Trophoblast cell (in vitro differentiated cells and primary cell): ENCODE measurements around the gene PPP2R2D.
A peak's percentile ranks its signal among the peaks of the same experiment; 100 is the strongest.

ENCODE experiments used
- DNase-seq, 2 donors: peaks; one replicate each; pipeline ENCODE4 v3.0.0-alpha.2; 2016
- H2AFZ ChIP-seq: 2 replicates; pipeline ENCODE4 v1.6.1; 2013; ENCODE audit warnings: low read length, moderate library complexity, mild to moderate bottlenecking; ENCODE audit not compliant: insufficient read depth, poor library complexity
- H2AK5ac ChIP-seq: 2 replicates; pipeline ENCODE4 v1.6.1; 2013; ENCODE audit warnings: mild to moderate bottlenecking, low read length
- H2BK120ac ChIP-seq: 2 replicates; pipeline ENCODE4 v1.6.1; 2013; ENCODE audit warnings: low read length, mild to moderate bottlenecking, moderate library complexity; ENCODE audit not compliant: insufficient read depth, poor library complexity
- H2BK12ac ChIP-seq: 2 replicates; pipeline ENCODE4 v1.6.1; 2013; ENCODE audit warnings: mild to moderate bottlenecking, low read length, moderate library complexity
- H2BK5ac ChIP-seq: 2 replicates; pipeline ENCODE4 v1.6.1; 2013; ENCODE audit warnings: low read length, low read depth, moderate library complexity, mild to moderate bottlenecking; ENCODE audit not compliant: poor library complexity
- H3K14ac ChIP-seq: 2 replicates; pipeline ENCODE4 v1.6.1; 2013; ENCODE audit warnings: mild to moderate bottlenecking, low read length
- H3K18ac ChIP-seq: 2 replicates; pipeline ENCODE4 v1.6.1; 2013; ENCODE audit warnings: mild to moderate bottlenecking, low read length
- H3K23ac ChIP-seq: 2 replicates; pipeline ENCODE4 v1.6.1; 2013; ENCODE audit warnings: low read length
- H3K27ac ChIP-seq: 2 replicates; pipeline ENCODE4 v1.5.1; 2013; ENCODE audit warnings: low read depth, mild to moderate bottlenecking, inconsistent platforms, low read length, moderate library complexity
- H3K27me3 ChIP-seq: 2 replicates; pipeline ENCODE4 v1.6.1; 2013; ENCODE audit warnings: inconsistent platforms, mild to moderate bottlenecking, low read length, moderate library complexity; ENCODE audit not compliant: insufficient read depth
- H3K36me3 ChIP-seq, 2 experiments: 1 replicate in 1 of 2; 2 replicates in 1 of 2; pipeline ENCODE4 v1.6.1; 2013; ENCODE audit warnings: low read length in 2 of 2, mild to moderate bottlenecking in 2 of 2, moderate library complexity in 1 of 2; ENCODE audit not compliant: insufficient read depth in 2 of 2, control insufficient read depth in 1 of 2
- H3K4ac ChIP-seq: 2 replicates; pipeline ENCODE4 v1.6.1; 2013; ENCODE audit warnings: low read depth, mild to moderate bottlenecking, low read length, moderate library complexity
- H3K4me1 ChIP-seq, 2 experiments: 1 replicate in 1 of 2; 2 replicates in 1 of 2; pipeline ENCODE4 v1.6.1; 2013; ENCODE audit warnings: low read length in 2 of 2, mild to moderate bottlenecking in 2 of 2, moderate library complexity in 1 of 2; ENCODE audit not compliant: insufficient read depth in 2 of 2, control insufficient read depth in 1 of 2
- H3K4me2 ChIP-seq: 2 replicates; pipeline ENCODE4 v1.6.1; 2013; ENCODE audit warnings: inconsistent platforms, mild to moderate bottlenecking, low read length, moderate library complexity
- H3K4me3 ChIP-seq: 2 replicates; pipeline ENCODE4 v1.5.1; 2013; ENCODE audit warnings: mild to moderate bottlenecking, low read depth, low read length, inconsistent platforms
- H3K79me1 ChIP-seq: one replicate; pipeline ENCODE4 v1.6.1; 2013; ENCODE audit warnings: low read length
- H3K79me2 ChIP-seq: 2 replicates; pipeline ENCODE4 v1.6.1; 2013; ENCODE audit warnings: low read length, mild to moderate bottlenecking; ENCODE audit not compliant: control insufficient read depth, insufficient read depth, poor library complexity
- H3K9ac ChIP-seq: 2 replicates; pipeline ENCODE4 v1.6.1; 2013; ENCODE audit warnings: mild to moderate bottlenecking, low read length
- H3K9me3 ChIP-seq: 2 replicates; pipeline ENCODE4 v1.6.1; 2013; ENCODE audit warnings: low read depth, mild to moderate bottlenecking, control low read depth, inconsistent platforms, low read length; ENCODE audit not compliant: insufficient read depth
- H4K12ac ChIP-seq: 2 replicates; pipeline ENCODE4 v1.6.1; 2013; ENCODE audit warnings: low read depth, mild to moderate bottlenecking, low read length, moderate library complexity
- H4K8ac ChIP-seq: 2 replicates; pipeline ENCODE4 v1.6.1; 2013; ENCODE audit warnings: low read depth, mild to moderate bottlenecking, low read length, moderate library complexity
- H4K91ac ChIP-seq: one replicate; pipeline ENCODE4 v1.6.1; 2013; ENCODE audit warnings: low read depth, mild to moderate bottlenecking, low read length, moderate library complexity
- whole genome bisulfite sequencing: extraction: QIAGEN DNeasy Blood & Tissue Kit; methylation state at CpG from one replicate; pipeline ENCODE4 v1.1.7; 2013; ENCODE audit warnings: missing lambda C conversion rate; ENCODE audit not compliant: insufficient read length, insufficient coverage; ENCODE audit errors: extremely low coverage; 5-methylcytosine and 5-hydroxymethylcytosine counted together

PPP2R2D gene

DNA sequence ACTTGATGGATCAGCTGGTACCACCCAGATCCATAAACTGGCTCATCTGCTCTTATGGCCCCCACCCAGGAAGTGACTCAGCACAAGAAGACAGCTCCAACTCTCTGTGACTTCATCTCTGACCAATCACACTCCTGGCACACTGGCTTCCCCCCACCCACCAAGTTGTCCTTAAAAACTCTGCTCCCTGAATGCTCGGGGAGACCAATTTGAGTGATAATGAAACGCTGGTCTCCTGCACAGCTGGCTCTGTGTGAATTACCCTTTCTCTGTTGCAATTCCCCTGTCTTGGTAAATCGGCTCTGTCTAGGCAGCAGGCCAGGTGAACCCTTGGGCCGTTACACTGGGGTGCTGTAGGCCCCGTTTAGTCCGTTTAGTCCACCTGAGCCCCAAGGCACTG, 104.3 kb downstream of the PPP2R2D start:
- no peak overlapping the region for H4K8ac ChIP-seq
- no peak overlapping the region for H3K4me3 ChIP-seq
- no peaks in the 10 kb centered on the region for H3K79me1 ChIP-seq
- H4K91ac ChIP-seq: peak overlapping the region; percentile 18
- H2BK12ac ChIP-seq: no peak overlapping the region
- no peak for DNase-seq
- H3K36me3 ChIP-seq: peaks cover 0 to 5% of the 10 kb centered on the region in 2 experiments
- H2AK5ac ChIP-seq: no peak overlapping the region
- no peak overlapping the region for H3K23ac ChIP-seq
- H3K79me2 ChIP-seq: no peaks in the 10 kb centered on the region
- no peak overlapping the region for H3K4me2 ChIP-seq
- peak overlapping the region; percentile 21 for H2BK120ac ChIP-seq
- no peak overlapping the region for H2AFZ ChIP-seq
- H3K9me3 ChIP-seq: peaks cover 4% of the 10 kb centered on the region
- no peak overlapping the region for H3K9ac ChIP-seq
- no peak overlapping the region for H4K12ac ChIP-seq
- H3K14ac ChIP-seq: no peak overlapping the region
- no peaks in the 10 kb centered on the region for H3K27me3 ChIP-seq
- H3K18ac ChIP-seq: no peak overlapping the region
- H3K4me1 ChIP-seq: no peaks in the 10 kb centered on the region
- H2BK5ac ChIP-seq: no peak overlapping the region
- H3K27ac ChIP-seq: no peak overlapping the region
- WGBS: no CpG with 5 or more reads among the region's 6 CpGs
- no peak overlapping the region for H3K4ac ChIP-seq

- no CpG with 5 or more reads among the region's 4 CpGs for WGBS
These were observed 106.2 kb downstream of the PPP2R2D start for GRCh38 chr10:132006966-132007365.

DNA sequence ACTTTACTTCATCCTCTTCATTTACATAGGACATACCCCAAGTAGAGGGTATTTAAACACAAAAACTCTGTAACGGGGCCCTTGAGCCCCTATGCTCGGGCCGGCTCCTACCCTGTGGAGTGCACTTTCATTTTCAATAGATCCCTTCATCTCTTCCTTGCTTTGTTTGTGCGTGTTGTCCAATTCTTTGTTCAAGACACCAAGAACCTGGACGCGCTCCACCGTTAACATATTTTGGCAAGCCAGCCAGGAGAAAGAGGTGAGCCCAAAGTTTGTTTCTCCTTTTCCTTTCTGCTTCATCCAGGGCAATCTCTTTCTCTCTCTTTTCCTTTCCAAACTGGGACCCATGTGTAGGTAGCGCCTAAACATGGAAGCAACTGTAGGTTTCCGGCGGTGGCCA, 106.9 kb downstream of the PPP2R2D start:
- H3K27me3 ChIP-seq: no peaks in the 10 kb centered on the region
- no CpG with 5 or more reads among the region's 10 CpGs for WGBS
- H3K4me1 ChIP-seq: no peaks in the 10 kb centered on the region
- no peak overlapping the region for H4K8ac ChIP-seq
- no peak for DNase-seq
- H2BK120ac ChIP-seq: no peak overlapping the region
- H2AK5ac ChIP-seq: no peak overlapping the region
- H3K36me3 ChIP-seq: peaks cover 0 to 5% of the 10 kb centered on the region in 2 experiments
- H3K9ac ChIP-seq: no peak overlapping the region
- no peak overlapping the region for H3K4me2 ChIP-seq
- no peak overlapping the region for H2BK12ac ChIP-seq
- no peak overlapping the region for H3K4ac ChIP-seq
- H3K4me3 ChIP-seq: no peak overlapping the region
- H3K79me1 ChIP-seq: no peaks in the 10 kb centered on the region
- H3K27ac ChIP-seq: no peak overlapping the region
- peaks cover 4% of the 10 kb centered on the region for H3K9me3 ChIP-seq
- no peak overlapping the region for H3K23ac ChIP-seq
- H3K14ac ChIP-seq: no peak overlapping the region
- H2BK5ac ChIP-seq: no peak overlapping the region
- no peak overlapping the region for H2AFZ ChIP-seq
- H4K12ac ChIP-seq: no peak overlapping the region
- H3K18ac ChIP-seq: no peak overlapping the region
- no peak overlapping the region for H4K91ac ChIP-seq
- no peaks in the 10 kb centered on the region for H3K79me2 ChIP-seq

More at GRCh38 chr10:132006966-132007365, 106.2 kb downstream of the PPP2R2D start:
- Histone ChIP-seq H3K23ac (no peak overlapping the region), H3K14ac (no peak overlapping the region), H3K79me1 (no peaks in the 10 kb centered on the region), H3K4me1 (no peaks in the 10 kb centered on the region), H3K79me2 (no peaks in the 10 kb centered on the region), H2BK12ac (no peak overlapping the region), H4K12ac (no peak overlapping the region), H4K91ac (no peak overlapping the region), H2BK120ac (no peak overlapping the region), H4K8ac (no peak overlapping the region), H3K27me3 (no peaks in the 10 kb centered on the region), H3K4me3 (no peak overlapping the region), H3K27ac (no peak overlapping the region), H2BK5ac (no peak overlapping the region), H3K9me3 (peaks cover 4% of the 10 kb centered on the region), H3K36me3 (peaks cover 0 to 5% of the 10 kb centered on the region in 2 experiments), H2AK5ac (no peak overlapping the region), H3K4me2 (no peak overlapping the region), H3K4ac (no peak overlapping the region), H3K18ac (no peak overlapping the region), H2AFZ (no peak overlapping the region), H3K9ac (no peak overlapping the region)
- DNase-seq: no peak
